Astrocyte (in vitro differentiated cells and primary cell): ENCODE data around the gene KDR.

Experiments
- EZH2 ChIP-seq: IDR thresholded peaks from 2 replicates; pipeline ENCODE4 v1.6.1; 2012; ENCODE audit warnings: mild to moderate bottlenecking, low read length, inconsistent platforms; ENCODE audit not compliant: insufficient read depth
- TF ChIP-seq, protein P1 (sequence below): IDR thresholded peaks from 2 replicates; pipeline ENCODE4 v1.5.1; 2011; ENCODE audit warnings: low read depth, mild to moderate bottlenecking, inconsistent platforms, low read length, moderate library complexity; ENCODE audit not compliant: insufficient read depth

DNA sequence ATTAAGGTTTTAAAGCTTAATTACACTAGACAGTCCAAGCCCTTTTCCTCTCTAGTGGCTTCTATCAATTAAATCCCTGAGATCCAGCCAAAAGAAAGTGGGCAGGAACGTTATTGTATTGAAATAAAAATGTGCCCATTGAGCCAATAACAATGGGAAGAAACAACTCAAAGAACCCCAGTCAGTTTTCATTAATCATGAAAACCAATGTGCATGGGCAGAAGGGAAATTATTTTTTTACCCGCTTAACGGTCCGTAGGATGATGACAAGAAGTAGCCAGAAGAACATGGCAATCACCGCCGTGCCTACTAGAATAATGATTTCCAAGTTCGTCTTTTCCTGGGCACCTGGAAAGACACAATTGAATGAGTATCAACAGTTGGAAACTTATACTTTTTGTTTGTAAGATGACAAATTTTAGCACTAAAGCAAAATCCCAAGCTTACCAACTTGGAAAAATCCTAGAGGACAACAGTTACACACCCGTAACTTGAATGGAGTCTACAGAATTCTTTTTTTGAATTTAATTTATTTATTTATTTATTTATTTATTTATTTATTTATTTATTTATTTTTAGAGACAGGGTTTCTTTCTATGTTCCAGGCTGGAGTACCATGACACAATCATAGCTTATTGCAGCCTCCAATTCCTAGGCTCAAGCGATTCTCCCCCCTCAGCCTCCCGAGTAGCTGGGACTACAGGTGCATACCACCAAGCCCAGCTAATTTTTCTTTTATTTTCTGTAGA, 26.8 kb downstream of the KDR start:
- TF ChIP-seq, protein P1, sequence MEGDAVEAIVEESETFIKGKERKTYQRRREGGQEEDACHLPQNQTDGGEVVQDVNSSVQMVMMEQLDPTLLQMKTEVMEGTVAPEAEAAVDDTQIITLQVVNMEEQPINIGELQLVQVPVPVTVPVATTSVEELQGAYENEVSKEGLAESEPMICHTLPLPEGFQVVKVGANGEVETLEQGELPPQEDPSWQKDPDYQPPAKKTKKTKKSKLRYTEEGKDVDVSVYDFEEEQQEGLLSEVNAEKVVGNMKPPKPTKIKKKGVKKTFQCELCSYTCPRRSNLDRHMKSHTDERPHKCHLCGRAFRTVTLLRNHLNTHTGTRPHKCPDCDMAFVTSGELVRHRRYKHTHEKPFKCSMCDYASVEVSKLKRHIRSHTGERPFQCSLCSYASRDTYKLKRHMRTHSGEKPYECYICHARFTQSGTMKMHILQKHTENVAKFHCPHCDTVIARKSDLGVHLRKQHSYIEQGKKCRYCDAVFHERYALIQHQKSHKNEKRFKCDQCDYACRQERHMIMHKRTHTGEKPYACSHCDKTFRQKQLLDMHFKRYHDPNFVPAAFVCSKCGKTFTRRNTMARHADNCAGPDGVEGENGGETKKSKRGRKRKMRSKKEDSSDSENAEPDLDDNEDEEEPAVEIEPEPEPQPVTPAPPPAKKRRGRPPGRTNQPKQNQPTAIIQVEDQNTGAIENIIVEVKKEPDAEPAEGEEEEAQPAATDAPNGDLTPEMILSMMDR, result no peak
- no peak for TF ChIP-seq EZH2
